Motor neuron (in vitro differentiated cells): Measurements from ENCODE around the gene THOC5. TPM values are rescaled to one million over a fixed set of nuclear protein-coding genes. Genes with fewer than 3 reads are reported as not detected.

Source experiments
- ATAC-seq, 8 experiments: fragments of 200-7000 bp; cut with Tn5 transposase; replicated peaks in 6 of 8; 2 replicates each; pipeline ENCODE4 v1.8.0; 2021; ENCODE audit warnings: mild to moderate bottlenecking in 8 of 8, moderate library complexity in 8 of 8
- H3K27ac ChIP-seq, 2 donors: fragments of 250-450 bp; sonication (Bioruptor Pico); 2 replicates each; pipeline ENCODE4 v1.9.0; 2021; ENCODE audit warnings: antibody characterized with exemption in 2 of 2, mild to moderate bottlenecking in 2 of 2, moderate library complexity in 1 of 2
- H3K4me1 ChIP-seq, 2 donors: fragments of 250-450 bp; sonication (Bioruptor Pico); replicated peaks in 1 of 2; 2 replicates each; pipeline ENCODE4 v1.6.1; 2021; ENCODE audit warnings: antibody characterized with exemption in 2 of 2, mild to moderate bottlenecking in 2 of 2, moderate library complexity in 1 of 2
- H3K4me3 ChIP-seq, 5 donors: fragments of 250-450 bp; sonication (Bioruptor Pico); 2 replicates each; pipeline ENCODE4 v1.9.0; 2021; ENCODE audit warnings: antibody characterized with exemption in 5 of 5, mild to moderate bottlenecking in 5 of 5, moderate library complexity in 4 of 5
- WGBS, 10 experiments: fragments of 450-650 bp; shearing (Covaris generic); methylation state at CpG; one replicate each; pipeline ENCODE4 v1.0.0; 2022; 5-methylcytosine and 5-hydroxymethylcytosine counted together
- in situ Hi-C, 9 experiments: fragments of 400-800 bp; cut with MboI; loops; one replicate each; pipeline ENCODE4 v1.15.0; 2021; ENCODE audit warnings: low sequenced_read_pairs in 9 of 9, low pct_unique_long_range_greater_than_20kb in 2 of 9; ENCODE audit not compliant: unreplicated experiment in 9 of 9
- total RNA-seq, 8 experiments: library from RNA; unstranded; fragments of 300-600 nt; gene quantifications; 2 replicates each; pipeline versions ENCODE4 v1.2.3 to v1.2.4, GENCODE V29; 2022

The THOC5 gene
- total RNA-seq, 8 experiments from 2014 or later, result 24.1 to 85.2 (median 44.1) TPM

- WGBS, 10 experiments, result 0 to 100% (median 56%) methylated on average over 1 to 5 of the region's 6 CpGs; no CpG with 5 or more reads in 3 of the 10 experiments
- H3K4me3 ChIP-seq, result no peak overlapping the region
- H3K4me1 ChIP-seq, result peaks cover 9 to 25% of the 10 kb centered on the region in 2 donors
- ATAC-seq, result no peak
- in situ Hi-C loops, result no loop called here
- H3K27ac ChIP-seq, result no peak overlapping the region
Observed at GRCh38 chr22:29476116-29476515, 77.4 kb downstream of the THOC5 start.

DNA sequence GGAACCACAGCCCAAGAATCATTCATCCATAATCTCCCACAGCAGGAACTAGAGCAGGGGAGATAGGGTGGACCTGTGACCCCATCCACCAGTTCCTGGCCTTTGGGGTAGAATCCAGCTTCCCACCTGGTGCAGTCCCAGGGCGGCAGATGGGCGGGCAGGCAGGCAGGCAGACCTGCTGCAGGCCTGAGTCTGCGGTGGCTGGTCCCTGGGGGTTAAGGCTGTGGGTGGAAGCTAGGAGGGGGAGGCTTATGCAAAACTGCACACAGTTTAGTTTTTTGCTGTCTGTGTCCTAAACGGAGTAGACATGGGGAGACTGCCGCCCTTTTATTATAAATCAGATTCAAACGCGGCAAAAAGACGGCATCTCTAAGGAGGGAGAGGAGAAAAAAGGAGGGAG lies 78.0 kb downstream of the THOC5 start:
- ATAC-seq, result no peak
- H3K4me3 ChIP-seq, result no peak overlapping the region
- 57 to 93% (median 80%) methylated on average over 2 to 8 of the region's 8 CpGs; no CpG with 5 or more reads in 3 of the 10 experiments for WGBS, 10 experiments

GRCh38 chr22:29473001-29473400 lies 80.6 kb downstream of the THOC5 start:
- no peak overlapping the region for H3K4me3 ChIP-seq
- H3K27ac ChIP-seq, result no peak overlapping the region
- peaks cover 5 to 8% of the 10 kb centered on the region in 2 donors for H3K4me1 ChIP-seq
- in situ Hi-C loops, result no loop called here
- no peak for ATAC-seq
- 40 to 100% (median 84%) methylated on average over 1 to 4 of the region's 5 CpGs; no CpG with 5 or more reads in 5 of the 10 experiments for WGBS, 10 experiments

More for the DNA sequence above, 78.0 kb downstream of the THOC5 start:
- Histone ChIP-seq H3K4me1 (peaks cover 9 to 25% of the 10 kb centered on the region in 2 donors), H3K27ac (no peak overlapping the region)
- in situ Hi-C loops, result no loop called here

- H3K4me1 ChIP-seq, result no peaks in the 10 kb centered on the region
- peak overlapping the region in 1 of 5 donors; percentile 5 for H3K4me3 ChIP-seq
- WGBS, 10 experiments, result 0 to 82% (median 70%) methylated on average over 1 to 13 of the region's 54 CpGs; no CpG with 5 or more reads in 5 of the 10 experiments
- H3K27ac ChIP-seq, result no peak overlapping the region
- peak; percentile 79 to 97 (median 89) for ATAC-seq
- in situ Hi-C loops, result no loop called here
Observed at GRCh38 chr22:29470159-29470855, 83.2 kb downstream of the THOC5 start.

DNA sequence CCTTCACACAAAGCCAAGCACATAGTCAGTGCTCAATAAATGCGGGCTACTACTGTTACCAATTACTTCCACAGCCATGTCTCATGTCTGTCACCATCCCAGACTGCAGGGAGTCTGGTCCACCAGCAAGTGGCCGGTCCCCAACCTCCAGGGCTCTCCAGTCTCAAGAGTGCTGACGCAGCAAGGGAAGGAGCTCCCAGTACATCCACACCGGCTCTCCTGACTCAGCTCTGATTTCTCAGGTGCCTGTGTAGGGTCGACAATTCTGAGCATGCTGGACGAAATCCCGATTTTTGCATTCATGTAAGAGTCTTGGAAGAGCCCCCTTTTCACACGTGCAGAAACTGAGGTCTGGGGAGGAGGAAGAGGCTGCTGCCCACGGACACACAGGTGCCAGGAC lies 83.8 kb downstream of the THOC5 start:
- no peak overlapping the region for H3K4me3 ChIP-seq
- no peaks in the 10 kb centered on the region for H3K4me1 ChIP-seq
- peak in 3 of 8 experiments; percentile 12 to 24 (median 13) for ATAC-seq
- 48 to 100% (median 68%) methylated on average over 2 to 8 of the region's 9 CpGs; no CpG with 5 or more reads in 2 of the 10 experiments for WGBS, 10 experiments
- in situ Hi-C loops, result no loop called here
- H3K27ac ChIP-seq, result no peak overlapping the region

DNA sequence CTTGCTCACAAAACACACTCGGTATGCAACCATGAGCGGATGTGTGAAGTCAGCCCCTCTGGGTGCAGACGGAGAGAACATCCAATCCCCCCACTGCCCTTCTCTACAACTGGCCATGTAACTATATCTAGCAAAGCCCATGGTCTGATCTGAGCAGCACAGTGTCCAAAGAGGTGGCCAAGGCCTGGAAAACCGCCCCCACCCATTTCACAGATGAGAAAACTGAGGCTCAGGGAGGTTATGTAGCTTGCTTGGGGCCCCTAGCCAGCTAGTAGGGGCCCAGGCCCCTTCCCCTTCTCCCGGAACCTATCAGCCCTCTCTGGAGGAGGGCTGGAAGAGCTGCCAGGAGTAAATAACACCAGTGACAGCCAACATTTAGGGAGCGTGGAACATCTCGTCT lies 89.0 kb downstream of the THOC5 start:
- WGBS, 10 experiments, result 20 to 95% (median 67%) methylated on average over 1 to 4 of the region's 7 CpGs; no CpG with 5 or more reads in 5 of the 10 experiments
- Histone ChIP-seq H3K4me3 (no peak overlapping the region), H3K4me1 (peaks cover 14 to 16% of the 10 kb centered on the region in 2 donors), H3K27ac (peak overlapping the region in 1 of 2 donors; percentile 60)
- in situ Hi-C loops, result no loop called here
- no peak for ATAC-seq

DNA sequence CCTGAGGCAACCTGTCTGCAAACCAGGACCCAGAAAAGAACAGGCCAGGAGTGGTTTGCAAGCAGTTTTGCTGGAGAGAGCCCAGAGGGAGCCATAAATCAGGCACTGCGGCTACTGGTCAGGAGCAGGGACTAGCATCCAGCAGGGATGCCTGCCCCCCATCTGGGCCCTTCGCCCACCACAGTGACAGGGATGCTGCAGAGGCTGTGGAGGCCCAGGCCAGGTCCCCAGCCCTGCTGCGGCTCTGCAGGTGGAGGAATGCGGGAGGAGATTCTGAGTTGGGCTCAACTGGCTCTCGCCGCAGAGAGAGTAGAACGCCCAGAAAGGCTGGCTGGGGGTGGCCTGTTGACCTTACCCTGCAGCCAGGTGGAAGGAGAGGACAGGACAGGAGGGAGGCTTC lies 89.9 kb downstream of the THOC5 start:
- 80 to 100% (median 83%) methylated on average over 2 to 4 of the region's 7 CpGs; no CpG with 5 or more reads in 7 of the 10 experiments for WGBS, 10 experiments
- H3K4me1 ChIP-seq, result peaks cover 14 to 16% of the 10 kb centered on the region in 2 donors
- in situ Hi-C loops, result no loop called here
- no peak overlapping the region for H3K4me3 ChIP-seq
- peak overlapping the region; percentile 67 to 75 for H3K27ac ChIP-seq
- ATAC-seq, result peak in 5 of 8 experiments; percentile 64 to 92 (median 84)

DNA sequence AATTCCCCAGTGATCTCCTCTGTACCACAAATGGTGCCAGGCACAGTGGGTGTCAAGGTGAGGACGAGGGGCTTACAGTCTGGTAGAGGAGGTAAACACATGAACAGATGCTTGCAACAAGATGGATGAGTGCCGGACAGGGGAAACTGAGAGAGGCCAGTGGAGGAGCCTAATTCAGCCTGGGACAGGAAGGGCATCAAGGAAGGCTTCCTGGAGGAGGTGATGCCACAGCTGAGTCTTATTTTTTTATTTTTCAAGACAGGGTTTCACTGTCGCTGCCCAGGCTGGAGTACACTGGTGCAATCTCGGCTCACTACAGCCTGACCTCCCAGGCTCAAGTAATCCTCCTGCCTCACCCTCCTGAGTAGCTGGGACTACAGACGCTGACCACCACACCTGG lies 92.3 kb downstream of the THOC5 start:
- Histone ChIP-seq H3K27ac (no peak overlapping the region), H3K4me3 (no peak overlapping the region), H3K4me1 (peaks cover 17 to 20% of the 10 kb centered on the region in 2 donors)
- in situ Hi-C loops, result no loop called here
- WGBS, 10 experiments, result 17 to 100% (median 84%) methylated on average over 1 to 4 of the region's 5 CpGs; no CpG with 5 or more reads in 4 of the 10 experiments
- ATAC-seq, result no peak

DNA sequence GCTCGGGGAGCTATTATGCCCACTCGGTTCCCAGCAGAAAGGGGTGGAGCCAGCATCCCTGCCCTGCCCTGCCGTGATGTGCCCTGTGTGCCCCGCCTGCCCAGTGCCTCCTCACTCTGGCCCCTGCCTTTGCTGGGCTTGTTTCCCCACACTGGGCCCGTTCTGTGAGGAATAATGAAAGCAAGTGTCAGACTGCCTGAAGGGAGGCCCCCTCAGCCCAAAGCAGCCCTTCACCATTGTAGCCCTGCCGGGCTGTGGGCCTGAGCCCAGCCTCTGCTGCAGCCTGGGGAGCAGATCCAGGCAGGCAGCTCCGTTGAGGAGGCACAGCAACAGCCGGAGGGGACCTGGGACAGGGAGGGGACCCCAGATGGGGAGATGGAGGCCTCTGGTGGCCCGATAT lies 93.8 kb downstream of the THOC5 start:
- in situ Hi-C loops, result no loop called here
- Histone ChIP-seq H3K4me3 (no peak overlapping the region), H3K4me1 (peaks cover 20 to 24% of the 10 kb centered on the region in 2 donors), H3K27ac (no peak overlapping the region)
- peak in 6 of 8 experiments; percentile 42 to 83 (median 61) for ATAC-seq
- WGBS, 10 experiments, result 0 to 87% methylated on average over 1 to 3 of the region's 9 CpGs; no CpG with 5 or more reads in 8 of the 10 experiments

- Histone ChIP-seq H3K4me3 (no peak overlapping the region), H3K4me1 (peaks cover 11 to 16% of the 10 kb centered on the region in 2 donors), H3K27ac (no peak overlapping the region)
- ATAC-seq, result no peak
- in situ Hi-C loops, result no loop called here
Observed at GRCh38 chr22:29458551-29458950, 95.0 kb downstream of the THOC5 start.

DNA sequence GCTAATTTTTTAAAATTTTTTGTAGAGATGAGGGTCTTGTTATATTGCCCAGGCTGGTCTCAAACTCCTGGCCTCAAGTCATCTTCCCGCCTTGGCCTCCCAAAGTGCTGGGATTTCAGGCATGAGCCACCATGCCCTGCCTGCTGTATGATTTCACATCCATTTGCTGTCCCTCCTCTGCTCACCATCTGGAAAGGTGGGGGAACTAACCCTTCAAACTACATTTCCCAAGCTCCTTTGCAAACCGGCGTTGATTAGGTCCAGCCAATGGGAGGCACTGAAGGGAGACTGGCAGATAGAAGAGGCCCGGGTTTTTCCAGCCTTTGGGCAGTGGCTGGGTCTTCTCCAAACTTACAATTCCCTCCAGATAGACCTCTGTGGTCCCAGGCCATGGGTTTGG lies 95.8 kb downstream of the THOC5 start:
- in situ Hi-C loops, result no loop called here
- WGBS, 10 experiments, result 0 to 44% (median 18%) methylated on average over 1 to 3 of the region's 4 CpGs; no CpG with 5 or more reads in 4 of the 10 experiments
- H3K4me1 ChIP-seq, result peaks cover 4 to 11% of the 10 kb centered on the region in 2 donors
- H3K27ac ChIP-seq, result no peak overlapping the region
- H3K4me3 ChIP-seq, result no peak overlapping the region
- peak in 3 of 8 experiments; percentile 59 to 83 (median 65) for ATAC-seq

DNA sequence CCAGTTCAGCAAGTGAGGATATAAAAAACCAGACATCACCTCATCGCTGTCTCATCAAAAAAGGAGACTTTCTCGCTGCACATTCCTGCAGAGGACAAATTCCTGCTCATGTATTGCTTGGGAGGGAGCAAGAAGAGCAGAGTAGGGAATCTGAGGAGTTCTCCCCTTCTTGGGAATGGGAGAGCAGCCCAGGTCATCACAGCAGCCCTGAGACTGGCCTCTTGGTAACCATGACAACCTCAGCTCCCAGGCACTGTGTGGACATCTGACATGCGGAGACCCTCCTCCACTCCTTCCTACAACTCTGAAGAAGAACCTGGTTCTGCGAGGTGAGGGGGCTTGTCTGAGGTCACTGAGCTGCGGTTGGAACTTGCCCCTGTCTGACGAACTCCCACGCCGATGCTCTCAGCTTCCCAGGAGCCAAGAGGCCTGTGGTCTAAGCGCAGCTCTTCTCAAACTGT lies 97.3 kb downstream of the THOC5 start:
- no peak overlapping the region for H3K4me3 ChIP-seq
- WGBS, 10 experiments, result 50 to 100% (median 87%) methylated on average over 1 to 3 of the region's 9 CpGs; no CpG with 5 or more reads in 4 of the 10 experiments
- H3K4me1 ChIP-seq, result peaks cover 4 to 11% of the 10 kb centered on the region in 2 donors
- no peak overlapping the region for H3K27ac ChIP-seq
- peak in 4 of 8 experiments; percentile 30 to 40 (median 34) for ATAC-seq
- in situ Hi-C loops, result no loop called here
